Measurements from ENCODE around the gene ZNF805.
A peak's percentile ranks its signal among the peaks of the same experiment; 100 is the strongest.

ZNF805 gene

GRCh38 chr19:57210381-57210780, 30.1 kb upstream of the ZNF805 start:
- H3K36me3 ChIP-seq (ENCODE audit: control insufficient read depth, insufficient read depth, low read length) = peaks cover 27% of the 10 kb centered on the region
- TF ChIP-seq, protein P1, sequence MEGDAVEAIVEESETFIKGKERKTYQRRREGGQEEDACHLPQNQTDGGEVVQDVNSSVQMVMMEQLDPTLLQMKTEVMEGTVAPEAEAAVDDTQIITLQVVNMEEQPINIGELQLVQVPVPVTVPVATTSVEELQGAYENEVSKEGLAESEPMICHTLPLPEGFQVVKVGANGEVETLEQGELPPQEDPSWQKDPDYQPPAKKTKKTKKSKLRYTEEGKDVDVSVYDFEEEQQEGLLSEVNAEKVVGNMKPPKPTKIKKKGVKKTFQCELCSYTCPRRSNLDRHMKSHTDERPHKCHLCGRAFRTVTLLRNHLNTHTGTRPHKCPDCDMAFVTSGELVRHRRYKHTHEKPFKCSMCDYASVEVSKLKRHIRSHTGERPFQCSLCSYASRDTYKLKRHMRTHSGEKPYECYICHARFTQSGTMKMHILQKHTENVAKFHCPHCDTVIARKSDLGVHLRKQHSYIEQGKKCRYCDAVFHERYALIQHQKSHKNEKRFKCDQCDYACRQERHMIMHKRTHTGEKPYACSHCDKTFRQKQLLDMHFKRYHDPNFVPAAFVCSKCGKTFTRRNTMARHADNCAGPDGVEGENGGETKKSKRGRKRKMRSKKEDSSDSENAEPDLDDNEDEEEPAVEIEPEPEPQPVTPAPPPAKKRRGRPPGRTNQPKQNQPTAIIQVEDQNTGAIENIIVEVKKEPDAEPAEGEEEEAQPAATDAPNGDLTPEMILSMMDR (IDR thresholded peaks at IDR 0.05; ENCODE audit: insufficient read depth, low read length, poor library complexity, severe bottlenecking) = no peak
- DNase-seq (ENCODE audit: extremely low read depth, insufficient read length) = no peak
- H3K4me3 ChIP-seq (replicated peaks; ENCODE audit: low read depth, low read length) = no peak overlapping the region
- no peaks in the 10 kb centered on the region for H3K27me3 ChIP-seq (replicated peaks; ENCODE audit: control insufficient read depth, insufficient read depth, low read length)

GRCh38 chr19:57212109-57212508, 28.3 kb upstream of the ZNF805 start:
- Histone ChIP-seq H3K36me3 (ENCODE audit: control insufficient read depth, insufficient read depth, low read length) (peaks cover 23% of the 10 kb centered on the region), H3K27me3 (replicated peaks; ENCODE audit: control insufficient read depth, insufficient read depth, low read length) (no peaks in the 10 kb centered on the region), H3K4me3 (replicated peaks; ENCODE audit: low read depth, low read length) (no peak overlapping the region)
- TF ChIP-seq, protein P1 (IDR thresholded peaks at IDR 0.05; ENCODE audit: insufficient read depth, low read length, poor library complexity, severe bottlenecking) = no peak
- no peak for DNase-seq (ENCODE audit: extremely low read depth, insufficient read length)

DNA sequence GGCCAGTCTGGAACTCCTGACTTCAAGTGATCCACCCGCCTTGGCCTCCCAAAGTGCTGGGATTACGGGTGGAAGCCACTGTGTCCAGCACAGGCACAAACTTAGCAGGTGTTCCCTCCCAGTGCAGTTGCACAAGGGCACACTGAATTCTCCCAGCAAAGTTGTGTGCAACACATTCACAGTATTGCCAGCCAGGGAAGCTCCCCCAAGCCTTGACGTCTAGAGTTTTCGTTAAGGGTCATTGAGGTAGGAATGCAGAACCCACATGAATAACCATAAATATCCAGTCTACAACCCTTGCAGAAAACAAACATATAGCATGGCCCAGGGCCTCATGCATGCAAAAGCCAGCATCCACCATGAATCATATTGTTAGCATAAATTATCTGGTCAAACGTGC, 12.9 kb upstream of the ZNF805 start:
- Histone ChIP-seq H3K4me3 (replicated peaks; ENCODE audit: low read depth, low read length) (no peak overlapping the region), H3K27me3 (replicated peaks; ENCODE audit: control insufficient read depth, insufficient read depth, low read length) (no peaks in the 10 kb centered on the region), H3K36me3 (ENCODE audit: control insufficient read depth, insufficient read depth, low read length) (no peaks in the 10 kb centered on the region)
- DNase-seq (ENCODE audit: extremely low read depth, insufficient read length) = no peak
- TF ChIP-seq, protein P1 (IDR thresholded peaks at IDR 0.05; ENCODE audit: insufficient read depth, low read length, poor library complexity, severe bottlenecking) = no peak

DNA sequence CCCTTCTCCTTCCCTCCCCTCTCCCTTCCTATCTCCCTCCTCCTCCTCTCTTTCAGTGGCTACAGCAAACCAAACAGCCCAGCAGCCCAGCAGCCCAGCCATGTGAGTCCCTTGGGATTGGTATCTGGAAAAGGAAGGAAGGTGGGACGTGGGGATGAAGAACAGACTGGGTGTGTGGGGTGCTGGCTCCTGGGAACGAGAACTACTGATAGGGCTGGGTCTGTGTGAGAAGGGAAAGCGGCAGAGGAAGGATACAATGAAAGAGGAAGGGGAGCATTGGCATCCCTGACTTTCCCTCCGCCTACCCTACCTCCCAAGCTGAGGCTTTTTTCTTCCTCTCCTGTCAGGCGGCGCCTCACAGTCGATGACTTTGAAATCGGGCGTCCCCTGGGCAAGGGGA, 8.7 kb upstream of the ZNF805 start:
- no peak overlapping the region for H3K4me3 ChIP-seq (replicated peaks; ENCODE audit: low read depth, low read length)
- no peak for DNase-seq (ENCODE audit: extremely low read depth, insufficient read length)

DNA sequence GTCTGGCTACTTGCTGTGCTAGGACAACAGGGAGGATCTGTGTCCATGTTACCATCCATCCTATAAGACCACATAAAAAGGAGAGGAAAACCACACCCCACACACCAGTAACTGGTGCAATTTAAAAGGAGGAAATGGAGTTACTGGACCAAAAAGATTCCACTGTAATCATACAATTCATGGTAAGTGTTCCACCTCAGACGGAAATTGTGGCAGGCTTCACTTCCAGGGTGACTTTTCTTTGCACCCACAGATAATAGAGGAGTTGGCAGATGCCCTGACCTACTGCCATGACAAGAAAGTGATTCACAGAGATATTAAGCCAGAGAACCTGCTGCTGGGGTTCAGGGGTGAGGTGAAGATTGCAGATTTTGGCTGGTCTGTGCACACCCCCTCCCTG, 7.2 kb upstream of the ZNF805 start:
- TF ChIP-seq, protein P1 (IDR thresholded peaks at IDR 0.05; ENCODE audit: insufficient read depth, low read length, poor library complexity, severe bottlenecking) = no peak
- Histone ChIP-seq H3K27me3 (replicated peaks; ENCODE audit: control insufficient read depth, insufficient read depth, low read length) (no peaks in the 10 kb centered on the region), H3K36me3 (ENCODE audit: control insufficient read depth, insufficient read depth, low read length) (no peaks in the 10 kb centered on the region), H3K4me3 (replicated peaks; ENCODE audit: low read depth, low read length) (no peak overlapping the region)
- DNase-seq (ENCODE audit: extremely low read depth, insufficient read length) = no peak

More for the DNA sequence above, 8.7 kb upstream of the ZNF805 start:
- H3K36me3 ChIP-seq (ENCODE audit: control insufficient read depth, insufficient read depth, low read length) = no peaks in the 10 kb centered on the region
- TF ChIP-seq, protein P1 (IDR thresholded peaks at IDR 0.05; ENCODE audit: insufficient read depth, low read length, poor library complexity, severe bottlenecking) = no peak
- no peaks in the 10 kb centered on the region for H3K27me3 ChIP-seq (replicated peaks; ENCODE audit: control insufficient read depth, insufficient read depth, low read length)

- Histone ChIP-seq H3K27me3 (replicated peaks; ENCODE audit: control insufficient read depth, insufficient read depth, low read length) (no peaks in the 10 kb centered on the region), H3K36me3 (ENCODE audit: control insufficient read depth, insufficient read depth, low read length) (peaks cover 5% of the 10 kb centered on the region), H3K4me3 (replicated peaks; ENCODE audit: low read depth, low read length) (peak overlapping the region; percentile 88)
- no peak for DNase-seq (ENCODE audit: extremely low read depth, insufficient read length)
- TF ChIP-seq, protein P1 (IDR thresholded peaks at IDR 0.05; ENCODE audit: insufficient read depth, low read length, poor library complexity, severe bottlenecking) = no peak
Measured at GRCh38 chr19:57239982-57240310, 486 bp upstream of the ZNF805 start.

Measured in GM06990 (cell line).